OCI-LY7 (cell line): Measurements from ENCODE around the gene NAA40.

Experiments
- CTCF ChIP-seq: fragments of 200-600 bp; sonication (generic); conservative IDR thresholded peaks from 2 replicates; pipeline ENCODE4 v1.5.1; 2014; ENCODE audit warnings: mild to moderate bottlenecking, antibody characterized with exemption, low read length, moderate library complexity, mixed read lengths
- EZH2phosphoT487 ChIP-seq: fragments of 200-600 bp; sonication (generic); IDR thresholded peaks from 2 replicates; pipeline ENCODE4 v1.6.1; 2018; ENCODE audit warnings: low read depth, borderline replicate concordance, mild to moderate bottlenecking, mixed run types, antibody characterized with exemption, low read length, moderate library complexity, mixed read lengths

DNA sequence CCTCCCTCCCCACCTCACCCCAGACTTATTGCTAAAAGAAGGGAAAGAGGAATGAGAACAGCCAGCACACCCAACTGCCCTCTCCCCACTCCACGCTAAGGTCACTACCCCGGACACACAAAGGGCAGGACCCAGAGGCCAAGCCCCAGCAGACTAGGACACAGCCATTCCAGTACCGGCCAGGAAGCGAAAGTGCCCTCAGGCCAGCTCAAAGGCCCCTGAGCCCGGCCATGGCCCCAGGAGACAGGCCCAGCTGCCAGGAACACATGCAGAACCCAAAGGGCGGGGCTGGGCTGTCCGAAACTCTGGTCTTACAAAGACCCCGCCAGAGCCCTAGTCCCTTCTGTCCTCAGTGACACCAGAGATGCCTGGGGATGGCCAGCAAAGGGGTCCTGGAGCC lies 27.4 kb upstream of the NAA40 start:
- TF ChIP-seq CTCF = no peak
- no peak for TF ChIP-seq EZH2phosphoT487
